Measurements from ENCODE around the gene UBQLN2. TPM values are rescaled to one million over a fixed set of nuclear protein-coding genes. Genes with fewer than 3 reads are reported as not detected.

The UBQLN2 gene
- polyA plus RNA-seq, 1 of the 3 experiments (the other 2 are of a cell fraction): 10.7 TPM

GRCh38 chrX:56600987-56601386 is 37.6 kb downstream of the UBQLN2 start:
- H3K27me3 ChIP-seq (ENCODE audit: insufficient read depth): peaks cover 8% of the 10 kb centered on the region
- no peaks in the 10 kb centered on the region for H3K9me2 ChIP-seq
- no peaks in the 10 kb centered on the region for H3K4me1 ChIP-seq (ENCODE audit: control insufficient read depth in 1 of 2, insufficient read depth in 2 of 2, low read depth in 1 of 2, low read length in 1 of 2)
- DNase-seq: no peak
- no peaks in the 10 kb centered on the region for H4K20me1 ChIP-seq (ENCODE audit: insufficient read depth)
- H3F3A ChIP-seq (replicated peaks; ENCODE audit: insufficient read depth): no peaks in the 10 kb centered on the region
- ChIA-PET CTCF (no interaction called here), POLR2A (no interaction called here)
- TF ChIP-seq ZBTB33 (IDR thresholded peaks at IDR 0.05; ENCODE audit: borderline replicate concordance, low read depth): no peak
- TF ChIP-seq TEAD4 (IDR thresholded peaks at IDR 0.05; ENCODE audit: borderline replicate concordance, insufficient read depth): no peak
- TF ChIP-seq CHD2 (IDR thresholded peaks at IDR 0.05; ENCODE audit: low read length, partially characterized antibody): no peak
- TF ChIP-seq EZH2phosphoT487 (IDR thresholded peaks at IDR 0.05; ENCODE audit: borderline replicate concordance, low read depth): no peak
- no peak for TF ChIP-seq JUND (IDR thresholded peaks at IDR 0.05)
- TF ChIP-seq RCOR1 (IDR thresholded peaks at IDR 0.05; ENCODE audit: low read length): no peak
- TF ChIP-seq GATA2 (CRISPR knock-in tag; IDR thresholded peaks at IDR 0.05): no peak
- TF ChIP-seq GABPA (IDR thresholded peaks at IDR 0.05; ENCODE audit: low read depth): no peak
- no peak for TF ChIP-seq YY1 (IDR thresholded peaks at IDR 0.05; ENCODE audit: low read depth)
- no peaks in the 10 kb centered on the region for H3K79me2 ChIP-seq (ENCODE audit: insufficient read depth)
- no peak overlapping the region for H3K27ac ChIP-seq (ENCODE audit: low read depth in 2 of 2, low read length in 1 of 2)
- no peak overlapping the region for H3K9ac ChIP-seq
- H3K4me3 ChIP-seq (ENCODE audit: low read depth in 2 of 2, low read length in 1 of 2): no peak overlapping the region
- H3K4me2 ChIP-seq: no peak overlapping the region
- no peaks in the 10 kb centered on the region for H3K36me3 ChIP-seq (replicated peaks in 1 of 2; ENCODE audit: control insufficient read depth in 1 of 2, insufficient read depth in 2 of 2, low read length in 1 of 2)
- H2AFZ ChIP-seq (ENCODE audit: low read depth): no peak overlapping the region
- 16% methylated on average over 3 of the region's 3 CpGs for WGBS (ENCODE audit: low lambda C conversion rate)
- no peaks in the 10 kb centered on the region for H3K9me3 ChIP-seq

- POLR2A ChIA-PET: no interaction called here
- no peak for DNase-seq
- Histone ChIP-seq H3K4me3 (ENCODE audit: low read depth in 2 of 2, low read length in 1 of 2) (no peak overlapping the region), H3K9me2 (no peaks in the 10 kb centered on the region), H3K36me3 (replicated peaks in 1 of 2; ENCODE audit: control insufficient read depth in 1 of 2, insufficient read depth in 2 of 2, low read length in 1 of 2) (no peaks in the 10 kb centered on the region), H3K27ac (ENCODE audit: low read depth in 2 of 2, low read length in 1 of 2) (no peak overlapping the region), H3K9me3 (no peaks in the 10 kb centered on the region), H2AFZ (ENCODE audit: low read depth) (no peak overlapping the region), H3K27me3 (ENCODE audit: insufficient read depth) (no peaks in the 10 kb centered on the region), H3K4me1 (ENCODE audit: control insufficient read depth in 1 of 2, insufficient read depth in 2 of 2, low read depth in 1 of 2, low read length in 1 of 2) (no peaks in the 10 kb centered on the region), H3K4me2 (no peak overlapping the region), H3K79me2 (ENCODE audit: insufficient read depth) (no peaks in the 10 kb centered on the region), H3F3A (replicated peaks; ENCODE audit: insufficient read depth) (no peaks in the 10 kb centered on the region), H3K9ac (no peak overlapping the region), H4K20me1 (ENCODE audit: insufficient read depth) (no peaks in the 10 kb centered on the region)
- TF ChIP-seq GATA2 (CRISPR knock-in tag; IDR thresholded peaks at IDR 0.05) (no peak), RXRA (IDR thresholded peaks at IDR 0.05; ENCODE audit: borderline replicate concordance, low read depth) (no peak), NFIC (IDR thresholded peaks at IDR 0.05; ENCODE audit: borderline replicate concordance) (no peak), USF2 (IDR thresholded peaks at IDR 0.05; ENCODE audit: borderline replicate concordance, low read depth, low read length) (no peak), RCOR1 (IDR thresholded peaks at IDR 0.05; ENCODE audit: low read length) (no peak), REST (IDR thresholded peaks at IDR 0.05; ENCODE audit: low read depth, low read length) (no peak), EZH2phosphoT487 (IDR thresholded peaks at IDR 0.05; ENCODE audit: borderline replicate concordance, low read depth) (no peak), NRF1 (IDR thresholded peaks at IDR 0.05; ENCODE audit: low read depth, low read length) (no peak), MEF2A (IDR thresholded peaks at IDR 0.05; ENCODE audit: borderline replicate concordance, low read depth) (no peak), MXI1 (IDR thresholded peaks at IDR 0.05; ENCODE audit: low read depth, low read length) (no peak), RAD21 (IDR thresholded peaks at IDR 0.05; ENCODE audit: low read length) (no peak)
- 47% methylated on average over 2 of the region's 2 CpGs for WGBS (ENCODE audit: low lambda C conversion rate)
- CTCF ChIA-PET: no interaction called here
Observed at GRCh38 chrX:56615282-56615681, 51.9 kb downstream of the UBQLN2 start.
